Common myeloid progenitor, CD34-positive (primary cell): ENCODE measurements around the gene CCBE1.
"Not testable (repeated sequence)": the region's sequence is repeated elsewhere in the genome, so short reads cannot be mapped to it uniquely, and the experiment has no call there.

Source experiments
- CTCF ChIA-PET: fragments of 350-600 bp; sonication (Branson Sonifier 250); formaldehyde crosslinking; loops from one replicate; lab custom pipeline; 2021; ENCODE audit warnings: antibody characterized with exemption; lab: Charles Lee
- POLR2A ChIA-PET: fragments of 350-600 bp; sonication (Branson Sonifier 250); formaldehyde crosslinking; loops from one replicate; lab custom pipeline; 2021; ENCODE audit warnings: antibody characterized with exemption; lab: Charles Lee
- DNase-seq, 3 donors: peaks; one replicate each; pipeline versions ENCODE4 v3.0.0 to v3.0.0-alpha.2; 2013
- H3K27ac ChIP-seq, 2 experiments: 1 replicate in 1 of 2; 2 replicates in 1 of 2; pipeline ENCODE4 v1.7.0; 2013; ENCODE audit warnings: inconsistent platforms in 2 of 2, low read length in 2 of 2, mild to moderate bottlenecking in 2 of 2, low read depth in 1 of 2, moderate library complexity in 1 of 2; ENCODE audit not compliant: severe bottlenecking in 2 of 2, insufficient read depth in 1 of 2, poor library complexity in 1 of 2
- H3K27me3 ChIP-seq, 5 experiments: replicated peaks in 2 of 5; 1 replicate in 3 of 5; 2 replicates in 2 of 5; pipeline versions ENCODE4 v1.6.1 to v1.7.0; 2013; ENCODE audit warnings: low read length in 4 of 5, mild to moderate bottlenecking in 2 of 5, moderate library complexity in 2 of 5, inconsistent platforms in 1 of 5; ENCODE audit not compliant: insufficient read depth in 5 of 5, control insufficient read depth in 4 of 5
- H3K36me3 ChIP-seq, 4 experiments: 1 replicate in 2 of 4; 2 replicates in 2 of 4; pipeline versions ENCODE4 v1.6.1 to v1.7.0; 2013; ENCODE audit warnings: low read length in 3 of 4, control low read depth in 1 of 4, mild to moderate bottlenecking in 1 of 4; ENCODE audit not compliant: control insufficient read depth in 4 of 4, insufficient read depth in 4 of 4
- H3K4me1 ChIP-seq, 4 experiments: 1 replicate in 3 of 4; 2 replicates in 1 of 4; pipeline versions ENCODE4 v1.6.1 to v1.7.1; 2013; ENCODE audit warnings: low read length in 3 of 4, mild to moderate bottlenecking in 3 of 4, control low read depth in 1 of 4, inconsistent platforms in 1 of 4, moderate library complexity in 1 of 4; ENCODE audit not compliant: control insufficient read depth in 4 of 4, insufficient read depth in 4 of 4; ENCODE audit errors: control extremely low read depth in 1 of 4
- H3K4me3 ChIP-seq, 7 experiments: 1 replicate in 4 of 7; 2 replicates in 3 of 7; pipeline versions ENCODE4 v1.5.1 to v1.7.0; 2013; ENCODE audit warnings: mild to moderate bottlenecking in 7 of 7, low read length in 6 of 7, moderate library complexity in 6 of 7, inconsistent platforms in 2 of 7, low read depth in 2 of 7, control low read depth in 1 of 7; ENCODE audit not compliant: insufficient read depth in 4 of 7, control insufficient read depth in 1 of 7; ENCODE audit errors: extremely low read depth in 1 of 7
- H3K9me3 ChIP-seq, 5 experiments: 1 replicate in 4 of 5; 2 replicates in 1 of 5; pipeline versions ENCODE4 v1.6.1 to v1.7.1; 2013; ENCODE audit warnings: low read length in 4 of 5, mild to moderate bottlenecking in 2 of 5, inconsistent platforms in 1 of 5, low read depth in 1 of 5, moderate library complexity in 1 of 5; ENCODE audit not compliant: control insufficient read depth in 4 of 5, insufficient read depth in 2 of 5; ENCODE audit errors: control extremely low read depth in 1 of 5
- WGBS: methylation state at CpG from one replicate; pipeline ENCODE4 v1.1.5; 2013; ENCODE audit not compliant: insufficient coverage; 5-methylcytosine and 5-hydroxymethylcytosine counted together

The CCBE1 gene

DNA sequence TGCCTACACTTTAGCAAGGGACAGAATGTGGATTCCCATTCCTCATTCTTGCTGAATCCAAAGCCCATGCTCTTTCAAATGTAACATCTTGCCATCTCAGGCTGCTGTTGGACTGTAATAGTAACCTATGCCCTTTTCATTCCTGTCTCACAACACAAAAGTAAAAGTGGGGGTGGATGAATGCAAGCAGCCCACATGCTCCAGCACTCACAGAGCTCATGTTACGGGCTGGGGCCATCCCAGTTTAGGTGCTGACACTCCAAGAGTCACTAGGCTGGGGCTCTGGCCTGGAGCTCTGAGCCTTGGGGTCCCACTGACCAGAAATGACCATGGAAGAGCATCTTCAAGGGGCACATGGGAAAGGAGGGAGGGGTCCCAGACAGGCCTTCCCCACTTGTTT is 47.6 kb downstream of the CCBE1 start:
- no peak overlapping the region for H3K4me3 ChIP-seq
- H3K27ac ChIP-seq, result no peak overlapping the region
- CTCF ChIA-PET, result no interaction called here
- POLR2A ChIA-PET, result no interaction called here
- peaks cover 0 to 4% (median 0%) of the 10 kb centered on the region in 5 experiments for H3K27me3 ChIP-seq
- H3K9me3 ChIP-seq, result no peaks in the 10 kb centered on the region
- no peaks in the 10 kb centered on the region for H3K4me1 ChIP-seq
- no peaks in the 10 kb centered on the region for H3K36me3 ChIP-seq
- WGBS, result 100% methylated on average over 1 of the region's 1 CpG
- no peak for DNase-seq

DNA sequence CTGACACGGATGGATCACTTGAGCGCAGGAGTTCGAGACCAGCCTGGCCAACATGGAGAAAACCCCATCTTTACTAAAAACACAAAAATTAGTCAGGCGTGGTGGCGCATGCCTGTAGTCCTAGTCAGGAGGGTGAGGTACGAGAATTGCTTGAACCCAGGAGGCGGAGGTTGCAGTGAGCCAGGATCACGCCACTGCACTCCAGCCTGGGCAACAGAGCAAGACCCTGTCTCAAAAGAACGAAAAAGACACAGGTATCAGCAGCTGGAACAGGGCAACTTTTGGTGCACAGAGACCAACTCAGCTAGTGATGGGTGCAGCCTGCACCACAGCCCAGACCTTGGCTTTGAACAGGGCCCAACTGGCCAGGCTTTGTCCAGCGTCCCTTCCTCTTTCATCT is 48.8 kb downstream of the CCBE1 start:
- H3K27me3 ChIP-seq, H3K9me3 ChIP-seq, H3K4me3 ChIP-seq, H3K27ac ChIP-seq, POLR2A ChIA-PET, DNase-seq, H3K36me3 ChIP-seq, H3K4me1 ChIP-seq: not testable (repeated sequence)
- CTCF ChIA-PET, result interaction anchor here (1.1 kb wide), 1 partner anchor 16 kb away, joined by 6 read pairs; no protein-coding TSS in a partner anchor
- WGBS, result 99% methylated on average over 9 of the region's 10 CpGs

DNA sequence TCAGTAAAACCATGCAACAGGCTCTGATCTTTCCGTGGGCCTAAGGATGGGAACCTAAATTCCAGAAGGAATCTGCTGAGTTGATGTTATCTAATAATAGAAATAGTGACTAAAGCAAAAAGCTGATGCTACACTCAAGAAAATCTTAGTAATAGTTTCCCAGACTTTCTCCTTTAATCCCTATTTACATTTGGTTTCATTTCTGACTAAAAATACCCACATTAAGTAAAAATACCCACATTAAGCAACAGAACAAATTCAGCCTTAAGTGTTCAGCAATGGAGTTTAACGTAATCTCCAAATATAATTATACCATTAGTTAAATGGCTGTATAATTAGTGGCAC is 50.3 kb downstream of the CCBE1 start:
- no peak for DNase-seq
- H3K4me3 ChIP-seq, result no peak overlapping the region
- H3K27me3 ChIP-seq, result peaks cover 0 to 4% (median 0%) of the 10 kb centered on the region in 5 experiments
- 80% methylated on average over 1 of the region's 2 CpGs for WGBS
- CTCF ChIA-PET, result no interaction called here
- no peak overlapping the region for H3K27ac ChIP-seq
- POLR2A ChIA-PET, result no interaction called here
- no peaks in the 10 kb centered on the region for H3K4me1 ChIP-seq
- no peaks in the 10 kb centered on the region for H3K9me3 ChIP-seq
- no peaks in the 10 kb centered on the region for H3K36me3 ChIP-seq

DNA sequence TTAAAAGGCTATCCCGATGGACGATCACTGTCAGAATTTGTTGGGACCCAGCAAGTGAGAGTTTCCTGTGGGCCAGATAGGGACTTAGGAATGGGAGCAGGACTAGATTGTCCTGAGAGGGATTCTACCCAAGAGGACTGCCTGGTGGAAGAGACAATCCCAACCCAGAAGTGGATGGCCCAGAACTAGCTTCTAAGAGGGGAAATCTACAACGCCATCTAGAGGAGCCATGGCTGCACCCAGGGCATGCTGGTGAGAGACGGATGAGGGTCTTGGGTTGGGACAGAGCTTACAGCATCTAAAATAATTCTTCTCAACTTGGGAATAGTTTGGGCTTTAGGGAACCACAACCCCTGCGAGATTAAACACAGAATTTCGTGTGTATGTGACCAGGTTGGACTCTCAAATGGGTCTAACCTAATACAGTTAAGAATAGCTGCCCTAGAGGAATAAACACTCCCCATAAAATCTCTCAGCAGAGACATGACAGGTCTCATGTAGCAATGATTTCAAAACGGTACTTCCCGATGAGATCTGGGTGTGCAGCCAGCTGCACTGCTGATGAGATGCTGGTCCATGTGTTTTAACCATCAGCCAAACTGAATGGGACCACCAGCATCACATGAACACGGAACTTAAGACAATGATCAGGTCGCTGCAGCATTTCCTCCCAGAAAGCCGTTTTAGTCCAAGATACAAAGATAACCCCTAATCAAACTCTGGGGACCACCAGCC is 50.8 kb downstream of the CCBE1 start:
- POLR2A ChIA-PET, result no interaction called here
- DNase-seq, result no peak
- H3K36me3 ChIP-seq, result no peaks in the 10 kb centered on the region
- H3K9me3 ChIP-seq, result no peaks in the 10 kb centered on the region
- 84% methylated on average over 11 of the region's 11 CpGs for WGBS
- H3K4me1 ChIP-seq, result no peaks in the 10 kb centered on the region
- H3K27ac ChIP-seq, result no peak overlapping the region
- peaks cover 0 to 4% (median 0%) of the 10 kb centered on the region in 5 experiments for H3K27me3 ChIP-seq
- CTCF ChIA-PET, result no interaction called here
- H3K4me3 ChIP-seq, result no peak overlapping the region

DNA sequence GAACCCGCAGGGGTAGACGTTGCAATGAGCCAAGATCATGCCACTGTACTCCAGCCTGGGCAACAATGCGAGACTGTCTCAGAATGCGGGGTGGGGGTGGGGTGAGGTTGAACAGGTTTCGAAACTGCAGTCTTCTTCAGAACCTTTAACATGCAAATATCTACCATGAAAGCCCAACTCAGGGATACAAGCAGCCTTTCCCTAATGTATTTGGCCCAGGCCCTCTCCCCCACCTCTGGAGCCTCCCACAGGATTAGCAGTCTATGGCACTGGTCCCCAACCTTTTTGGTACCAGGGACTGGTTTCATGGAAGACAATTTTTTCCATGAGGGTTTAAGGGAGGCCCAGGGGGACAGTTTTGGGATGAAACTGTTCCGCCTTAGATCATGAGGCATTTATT is 53.5 kb downstream of the CCBE1 start:
- Histone ChIP-seq H3K27ac (no peak overlapping the region), H3K36me3 (no peaks in the 10 kb centered on the region), H3K27me3 (no peaks in the 10 kb centered on the region), H3K9me3 (no peaks in the 10 kb centered on the region), H3K4me3 (no peak overlapping the region), H3K4me1 (no peaks in the 10 kb centered on the region)
- no peak for DNase-seq
- WGBS, result 100% methylated on average over 3 of the region's 6 CpGs
- ChIA-PET POLR2A (no interaction called here), CTCF (no interaction called here)

DNA sequence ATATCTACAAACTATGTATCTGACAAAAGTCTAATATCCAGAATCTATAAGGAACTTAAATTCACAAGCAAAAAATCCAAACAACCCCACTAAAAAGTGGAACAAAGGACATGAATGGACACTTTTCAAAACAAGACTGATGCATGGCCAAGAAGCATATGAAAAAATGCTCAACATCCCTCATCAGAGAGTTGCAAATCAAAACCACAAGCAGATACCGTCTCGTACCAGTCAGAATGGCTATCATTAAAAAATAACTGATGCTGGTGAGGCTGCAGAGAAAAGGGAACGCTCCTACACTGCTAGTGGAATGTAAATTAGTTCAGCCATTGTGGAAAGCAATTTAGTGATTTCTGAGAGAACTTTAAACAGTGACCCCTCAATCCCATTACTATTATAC is 56.5 kb downstream of the CCBE1 start:
- H3K9me3 ChIP-seq, result no peaks in the 10 kb centered on the region
- no peaks in the 10 kb centered on the region for H3K4me1 ChIP-seq
- no peaks in the 10 kb centered on the region for H3K27me3 ChIP-seq
- H3K36me3 ChIP-seq, result no peaks in the 10 kb centered on the region
- H3K4me3 ChIP-seq, result no peak overlapping the region
- no peak for DNase-seq
- ChIA-PET POLR2A (no interaction called here), CTCF (interaction anchor here (1.7 kb wide), 1 partner anchor 9 kb away, joined by 4 read pairs; no protein-coding TSS in a partner anchor)
- H3K27ac ChIP-seq, result no peak overlapping the region
- WGBS, result 100% methylated on average over 2 of the region's 3 CpGs

DNA sequence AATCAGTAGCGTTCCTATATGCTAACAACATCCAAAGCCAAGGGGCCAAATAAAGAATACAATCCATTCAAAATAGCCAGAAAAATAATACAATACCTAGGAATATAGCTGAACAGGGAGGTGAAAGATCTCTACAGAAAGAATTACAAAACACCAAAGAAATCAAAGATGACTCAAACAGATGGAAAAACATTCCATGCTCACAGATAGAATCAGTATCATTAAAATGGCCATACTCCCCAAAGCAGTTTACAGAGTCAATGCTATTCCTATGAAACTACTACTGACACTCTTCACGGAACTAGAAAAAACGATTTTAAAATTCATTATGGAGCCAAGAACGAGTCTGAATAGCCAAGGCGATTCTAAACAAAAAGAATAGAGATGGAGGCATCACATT is 57.4 kb downstream of the CCBE1 start:
- ChIA-PET POLR2A (no interaction called here), CTCF (no interaction called here)
- 31% methylated on average over 3 of the region's 5 CpGs for WGBS
- Histone ChIP-seq H3K9me3 (no peaks in the 10 kb centered on the region), H3K4me1 (no peaks in the 10 kb centered on the region), H3K27me3 (no peaks in the 10 kb centered on the region), H3K4me3 (no peak overlapping the region), H3K27ac (no peak overlapping the region), H3K36me3 (no peaks in the 10 kb centered on the region)
- DNase-seq, result no peak
